Left lung (tissue), 10 donors: Measurements from ENCODE around the gene MC1R. TPM values are rescaled to one million over a fixed set of nuclear protein-coding genes. Genes with fewer than 3 reads are reported as not detected.

ENCODE experiments used
- ATAC-seq: fragments of 200-7000 bp; cut with Tn5 transposase; one replicate; pipeline ENCODE4 v1.9.1; 2020; ENCODE audit warnings: moderate library complexity
- DNase-seq, 4 donors: peaks; one replicate each; pipeline ENCODE4 v3.0.0-alpha.2; 2013 to 2020
- H3K27ac ChIP-seq, 2 donors: fragments of 200-600 bp; sonication (generic) in 1 of 2; one replicate each; pipeline versions ENCODE4 v1.5.0 to v1.8.0; 2020 to 2021
- H3K27me3 ChIP-seq, 2 donors: fragments of 200-600 bp; sonication (generic) in 1 of 2; one replicate each; pipeline versions ENCODE4 v1.5.0 to v1.8.0; 2020 to 2021
- H3K36me3 ChIP-seq, 2 donors: fragments of 200-600 bp; sonication (generic) in 1 of 2; one replicate each; pipeline versions ENCODE4 v1.5.0 to v1.8.0; 2020 to 2021
- H3K4me1 ChIP-seq, 2 donors: fragments of 200-600 bp; one replicate each; pipeline ENCODE4 v1.8.0; 2021
- H3K4me3 ChIP-seq, 2 donors: fragments of 200-600 bp; sonication (generic) in 1 of 2; one replicate each; pipeline versions ENCODE4 v1.5.0 to v1.8.0; 2020 to 2021; ENCODE audit warnings: mild to moderate bottlenecking in 1 of 2
- H3K9me3 ChIP-seq, 2 donors: fragments of 200-600 bp; sonication (generic) in 1 of 2; one replicate each; pipeline versions ENCODE4 v1.5.0 to v1.8.0; 2020 to 2021
- CTCF ChIP-seq, 2 donors: fragments of 200-600 bp; sonication (generic) in 1 of 2; IDR thresholded peaks; one replicate each; pipeline versions ENCODE4 v1.5.0 to v1.8.0; 2021; ENCODE audit warnings: antibody characterized with exemption in 2 of 2
- intact Hi-C, 2 donors: fragments of 100-400 bp; cut with DNase I; formaldehyde crosslinking; loops; one replicate each; pipeline versions ENCODE4 v1.11.2 to v1.14.2; 2022
- polyA plus RNA-seq, 6 donors: library from polyadenylated mRNA; unstranded; fragments of 120-200 nt; gene quantifications; one replicate each; pipeline ENCODE4 v1.2.1, GENCODE V29; 2013; ENCODE audit not compliant: insufficient read length in 6 of 6
- total RNA-seq, 2 donors: library from RNA; stranded (reverse); fragmentation: NEBNext Ultra II Directional; extraction: Animal tissue kit (Norgen Biotek cat#: 25700); gene quantifications; one replicate each; pipeline ENCODE4 v1.2.1, GENCODE V29; 2021
- donor health status: DM: no; HTN: yes; CAD: no.
- donor health status: DM: no; HTN: no; CAD: no.

Gene MC1R
- total and polyA plus RNA-seq, 8 donors = 2.9 to 5.0 (median 3.4) TPM

GRCh38 chr16:89945654-89946053 lies 27.0 kb downstream of the MC1R start:
- peak; percentile 31 for ATAC-seq
- H3K27ac ChIP-seq = no peak overlapping the region
- H3K4me3 ChIP-seq = no peak overlapping the region
- intact Hi-C loops = no loop called here
- H3K9me3 ChIP-seq = no peaks in the 10 kb centered on the region
- H3K36me3 ChIP-seq = no peaks in the 10 kb centered on the region
- DNase-seq = peak in 1 of 4 donors; percentile 69
- no peak for TF ChIP-seq CTCF (IDR thresholded peaks at IDR 0.05)
- H3K27me3 ChIP-seq = peaks cover 0 to 69% of the 10 kb centered on the region in 2 donors
- H3K4me1 ChIP-seq = peaks cover 15 to 22% of the 10 kb centered on the region in 2 donors

- H3K36me3 ChIP-seq = no peaks in the 10 kb centered on the region
- H3K9me3 ChIP-seq = no peaks in the 10 kb centered on the region
- H3K4me1 ChIP-seq = peaks cover 15 to 22% of the 10 kb centered on the region in 2 donors
- intact Hi-C loops = no loop called here
- H3K27me3 ChIP-seq = peaks cover 0 to 63% of the 10 kb centered on the region in 2 donors
- H3K4me3 ChIP-seq = no peak overlapping the region
- no peak for DNase-seq
- TF ChIP-seq CTCF (IDR thresholded peaks at IDR 0.05) = no peak
- H3K27ac ChIP-seq = no peak overlapping the region
- no peak for ATAC-seq
Measured at GRCh38 chr16:89946515-89946914, 27.9 kb downstream of the MC1R start.

- intact Hi-C loops = no loop called here
- H3K27ac ChIP-seq = no peak overlapping the region
- peak overlapping the region; percentile 60 to 67 for H3K4me3 ChIP-seq
Measured at GRCh38 chr16:89949121-89949742, 30.6 kb downstream of the MC1R start.

DNA sequence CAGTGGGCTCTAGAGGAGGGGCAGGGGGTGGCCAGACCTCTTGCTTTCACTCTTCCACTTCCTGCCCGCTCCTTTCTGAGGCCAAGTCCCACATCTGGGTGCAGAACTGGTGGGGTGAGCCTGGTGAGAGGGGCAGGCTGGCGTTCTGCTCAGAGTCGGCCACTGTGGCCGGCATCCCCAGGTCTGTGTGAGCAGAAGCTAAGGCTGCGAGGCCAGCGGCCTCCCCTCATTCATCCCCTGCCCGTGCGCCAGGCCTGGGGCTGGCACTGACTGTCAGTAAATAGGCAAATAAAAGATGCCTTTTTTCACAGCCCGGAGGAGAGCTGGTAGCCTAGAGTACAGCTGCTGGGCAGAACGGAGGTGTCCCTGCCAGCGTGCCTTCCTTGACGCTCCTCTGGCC lies 31.1 kb downstream of the MC1R start:
- Histone ChIP-seq H3K36me3 (peaks cover 0 to 6% of the 10 kb centered on the region in 2 donors), H3K27ac (no peak overlapping the region), H3K27me3 (peaks cover 0 to 37% of the 10 kb centered on the region in 2 donors), H3K9me3 (no peaks in the 10 kb centered on the region), H3K4me3 (peak overlapping the region; percentile 60 to 67), H3K4me1 (peaks cover 15 to 22% of the 10 kb centered on the region in 2 donors)
- ATAC-seq (no peak), DNase-seq (peak in 1 of 4 donors; percentile 65)
- TF ChIP-seq CTCF (IDR thresholded peaks at IDR 0.05) = no peak
- intact Hi-C loops = no loop called here

More at GRCh38 chr16:89949121-89949742, 30.6 kb downstream of the MC1R start:
- no peak for TF ChIP-seq CTCF (IDR thresholded peaks at IDR 0.05)
- Histone ChIP-seq H3K36me3 (peaks cover 0 to under 1% of the 10 kb centered on the region in 2 donors), H3K4me1 (peaks cover 15 to 22% of the 10 kb centered on the region in 2 donors), H3K9me3 (no peaks in the 10 kb centered on the region), H3K27me3 (peaks cover 0 to 42% of the 10 kb centered on the region in 2 donors)
- peak; percentile 10 for ATAC-seq
- DNase-seq = peak in 1 of 4 donors; percentile 80

- Histone ChIP-seq H3K4me1 (peaks cover 15 to 29% of the 10 kb centered on the region in 2 donors), H3K36me3 (peaks cover 0 to 14% of the 10 kb centered on the region in 2 donors), H3K27me3 (peaks cover 0 to 19% of the 10 kb centered on the region in 2 donors), H3K4me3 (no peak overlapping the region), H3K27ac (no peak overlapping the region), H3K9me3 (no peaks in the 10 kb centered on the region)
- DNase-seq = no peak
- no peak for TF ChIP-seq CTCF (IDR thresholded peaks at IDR 0.05)
- intact Hi-C loops = no loop called here
- no peak for ATAC-seq
Measured at GRCh38 chr16:89951509-89951908, 32.8 kb downstream of the MC1R start.
